Liver (tissue), 9 donors: Measurements from ENCODE around the gene RPE65. TPM values are rescaled to one million over a fixed set of nuclear protein-coding genes. Genes with fewer than 3 reads are reported as not detected.

Experiments
- DNase-seq: peaks from one replicate; pipeline ENCODE4 v3.0.0-alpha.2; 2017; ENCODE audit warnings: low spot score
- H3K27ac ChIP-seq, 2 donors: one replicate each; pipeline ENCODE4 v1.7.0; 2013; ENCODE audit warnings: inconsistent platforms in 2 of 2, low read length in 2 of 2, control low read depth in 1 of 2, low read depth in 1 of 2, mild to moderate bottlenecking in 1 of 2
- H3K27me3 ChIP-seq, 4 donors: one replicate each; pipeline versions ENCODE4 v1.6.1 to v1.7.0; 2013; ENCODE audit warnings: low read length in 3 of 4, inconsistent platforms in 1 of 4, mild to moderate bottlenecking in 1 of 4, moderate library complexity in 1 of 4; ENCODE audit not compliant: control insufficient read depth in 4 of 4, insufficient read depth in 4 of 4
- H3K36me3 ChIP-seq, 4 donors: one replicate each; pipeline versions ENCODE4 v1.6.1 to v1.7.0; 2013; ENCODE audit warnings: low read length in 3 of 4, mild to moderate bottlenecking in 3 of 4, low read depth in 1 of 4, moderate library complexity in 1 of 4; ENCODE audit not compliant: control insufficient read depth in 4 of 4, insufficient read depth in 3 of 4
- H3K4me1 ChIP-seq, 4 donors: one replicate each; pipeline versions ENCODE4 v1.6.1 to v1.7.0; 2013; ENCODE audit warnings: low read length in 3 of 4, mild to moderate bottlenecking in 3 of 4, moderate library complexity in 1 of 4; ENCODE audit not compliant: control insufficient read depth in 4 of 4, insufficient read depth in 4 of 4
- H3K4me3 ChIP-seq, 3 donors: one replicate each; pipeline versions ENCODE4 v1.6.1 to v1.7.0; 2013; ENCODE audit warnings: low read length in 3 of 3, control low read depth in 1 of 3, low read depth in 1 of 3, mild to moderate bottlenecking in 1 of 3
- H3K9ac ChIP-seq, 2 donors: one replicate each; pipeline ENCODE4 v1.7.0; 2013; ENCODE audit warnings: low read length in 2 of 2, mild to moderate bottlenecking in 2 of 2, moderate library complexity in 2 of 2, control low read depth in 1 of 2, low read depth in 1 of 2
- H3K9me3 ChIP-seq, 4 donors: one replicate each; pipeline versions ENCODE4 v1.6.1 to v1.7.0; 2013; ENCODE audit warnings: low read length in 3 of 4; ENCODE audit not compliant: control insufficient read depth in 4 of 4
- EGR1 ChIP-seq, 2 donors: IDR thresholded peaks; 2 replicates each; pipeline ENCODE4 v1.6.1; 2016 to 2018; ENCODE audit warnings: antibody characterized with exemption in 2 of 2, low read depth in 2 of 2
- FOXA1 ChIP-seq: IDR thresholded peaks from 2 replicates; pipeline ENCODE4 v1.6.1; 2016; ENCODE audit warnings: antibody characterized with exemption
- FOXA2 ChIP-seq: IDR thresholded peaks from 2 replicates; pipeline ENCODE4 v1.6.1; 2016; ENCODE audit warnings: antibody characterized with exemption
- GABPA ChIP-seq, 2 donors: IDR thresholded peaks in 1 of 2; conservative IDR thresholded peaks in 1 of 2; 2 replicates each; pipeline ENCODE4 v1.6.1; 2016; ENCODE audit warnings: antibody characterized with exemption in 2 of 2, mild to moderate bottlenecking in 1 of 2, moderate library complexity in 1 of 2
- HNF4A ChIP-seq, 2 donors: conservative IDR thresholded peaks; 2 replicates each; pipeline ENCODE4 v1.6.1; 2016; ENCODE audit warnings: antibody characterized with exemption in 2 of 2, mild to moderate bottlenecking in 2 of 2
- HNF4G ChIP-seq: IDR thresholded peaks from 2 replicates; pipeline ENCODE4 v1.6.1; 2016; ENCODE audit warnings: antibody characterized with exemption
- JUND ChIP-seq, 2 donors: IDR thresholded peaks; 2 replicates each; pipeline ENCODE4 v1.6.1; 2016; ENCODE audit warnings: antibody characterized with exemption in 2 of 2
- NR2F2 ChIP-seq: IDR thresholded peaks from 2 replicates; pipeline ENCODE4 v1.6.1; 2016; ENCODE audit warnings: antibody characterized with exemption
- RAD21 ChIP-seq, 2 donors: IDR thresholded peaks; 2 replicates each; pipeline ENCODE4 v1.6.1; 2016; ENCODE audit warnings: antibody characterized with exemption in 2 of 2, mild to moderate bottlenecking in 2 of 2
- SP1 ChIP-seq: IDR thresholded peaks from 2 replicates; pipeline ENCODE4 v1.6.1; 2018; ENCODE audit warnings: antibody characterized with exemption, mild to moderate bottlenecking
- TAF1 ChIP-seq: conservative IDR thresholded peaks from 2 replicates; pipeline ENCODE4 v1.6.1; 2016; ENCODE audit warnings: antibody characterized with exemption, mild to moderate bottlenecking
- YY1 ChIP-seq: IDR thresholded peaks from 2 replicates; pipeline ENCODE4 v1.6.1; 2016; ENCODE audit warnings: antibody characterized with exemption, mild to moderate bottlenecking
- WGBS: extraction: QIAGEN DNeasy Blood & Tissue Kit; methylation state at CpG from one replicate; pipeline ENCODE4 v1.1.7; 2013; 5-methylcytosine and 5-hydroxymethylcytosine counted together
- polyA plus RNA-seq, 2 donors: library from polyadenylated mRNA; stranded (reverse) in 1 of 2; unstranded in 1 of 2; fragments of 200-250 nt in 1 of 2; fragments of >200 nt in 1 of 2; fragmentation: Nextera tagmentation in 1 of 2; extraction: Ambion mirVana in 1 of 2; gene quantifications; one replicate each; pipeline versions ENCODE4 v1.2.1 to v1.2.3, GENCODE V29; 2013 to 2015
- total RNA-seq, 2 donors: library from RNA; depleted of rRNA; stranded (reverse); fragments of >200 nt; gene quantifications; one replicate each; pipeline ENCODE4 v1.2.3, GENCODE V29; 2014
- TF ChIP-seq, protein P1 (sequence below): IDR thresholded peaks from 2 replicates; pipeline ENCODE4 v1.6.1; 2016; ENCODE audit warnings: antibody characterized with exemption
- TF ChIP-seq, protein P2 (sequence below): fragments of 150-350 bp; IDR thresholded peaks from 2 replicates; pipeline ENCODE4 v1.5.1; 2017; ENCODE audit warnings: improper control_type of control experiment, low read depth, low read length; ENCODE audit not compliant: missing input control
- TF ChIP-seq, protein P3 (sequence below): IDR thresholded peaks from 2 replicates; pipeline ENCODE4 v1.6.1; 2016; ENCODE audit warnings: antibody characterized with exemption
- TF ChIP-seq, protein P4 (sequence below): IDR thresholded peaks from 2 replicates; pipeline ENCODE4 v1.6.1; 2016; ENCODE audit warnings: antibody characterized with exemption
- donor health status: healthy.
- donor health status: healthy.
- donor health status: healthy.
- donor health status: healthy.
- donor health status: healthy.

Gene RPE65
- total and polyA plus RNA-seq, 4 donors = not detected

DNA sequence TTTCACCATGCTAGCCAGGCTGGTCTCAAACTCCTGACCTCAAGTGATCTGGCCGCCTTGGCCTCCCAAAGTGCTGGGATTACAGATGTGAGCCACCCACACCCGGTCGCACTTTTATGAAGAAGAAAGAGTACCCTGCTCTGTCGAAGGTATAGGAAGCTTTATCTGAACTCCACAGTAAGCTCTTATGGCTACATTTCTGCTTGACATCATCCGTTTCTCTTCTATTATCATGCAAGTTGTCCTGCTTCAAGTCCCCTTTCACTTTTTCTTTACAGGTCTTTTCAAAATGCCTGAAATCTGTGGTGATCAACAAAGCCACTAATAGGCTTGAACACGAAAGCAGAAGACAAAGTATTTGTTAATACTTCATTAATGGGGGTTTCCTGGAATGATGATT lies 4.0 kb downstream of the RPE65 start:
- no peak overlapping the region for H3K27ac ChIP-seq
- no peak overlapping the region for H3K9ac ChIP-seq
- no peaks in the 10 kb centered on the region for H3K4me1 ChIP-seq
- no peaks in the 10 kb centered on the region for H3K36me3 ChIP-seq
- H3K4me3 ChIP-seq = no peak overlapping the region
- TF ChIP-seq JUND (IDR thresholded peaks at IDR 0.05) = no peak
- TF ChIP-seq, protein P1, sequence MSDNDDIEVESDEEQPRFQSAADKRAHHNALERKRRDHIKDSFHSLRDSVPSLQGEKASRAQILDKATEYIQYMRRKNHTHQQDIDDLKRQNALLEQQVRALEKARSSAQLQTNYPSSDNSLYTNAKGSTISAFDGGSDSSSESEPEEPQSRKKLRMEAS = no peak
- TF ChIP-seq FOXA2 = no peak
- WGBS = 86% methylated on average over 6 of the region's 6 CpGs
- H3K27me3 ChIP-seq = peaks cover 0 to 3% (median under 1%) of the 10 kb centered on the region in 4 donors
- H3K9me3 ChIP-seq = no peaks in the 10 kb centered on the region
- no peak for DNase-seq

DNA sequence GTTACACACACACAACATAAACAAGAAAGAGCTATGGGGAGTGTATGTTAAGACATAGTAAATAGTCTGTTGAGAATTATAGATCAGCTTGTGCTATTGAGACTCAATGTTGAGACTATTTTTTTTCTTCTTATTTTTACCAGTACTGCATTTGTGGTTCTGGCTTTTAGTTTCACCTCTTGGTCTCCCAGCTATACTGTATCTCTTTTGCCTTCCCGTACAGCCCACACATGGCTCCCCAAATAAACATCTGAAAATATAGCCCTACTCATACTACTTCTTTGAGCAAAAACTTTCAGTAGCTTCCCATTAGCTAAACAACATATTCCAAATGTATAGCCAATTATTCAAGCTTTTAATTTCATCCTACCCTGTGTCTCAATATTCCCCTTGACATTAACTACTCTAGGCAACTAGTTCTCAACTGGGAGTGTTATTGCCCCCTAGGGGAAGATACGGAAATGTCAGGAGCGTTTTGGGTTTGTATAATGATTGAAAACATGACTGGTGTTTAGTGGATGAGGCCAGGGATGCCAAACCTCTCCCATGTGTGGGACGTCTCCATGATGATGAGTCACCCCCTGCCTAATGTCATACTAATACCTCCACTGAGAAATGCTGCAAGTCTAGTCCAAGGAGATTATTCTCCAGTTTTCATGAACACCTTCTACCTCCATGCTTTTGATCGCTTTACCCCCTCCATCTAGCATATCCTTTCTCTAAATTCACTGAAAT lies 6.8 kb downstream of the RPE65 start:
- H3K27ac ChIP-seq = no peak overlapping the region
- H3K9ac ChIP-seq = no peak overlapping the region
- no peaks in the 10 kb centered on the region for H3K9me3 ChIP-seq
- TF ChIP-seq NR2F2 = no peak
- TF ChIP-seq, protein P2, sequence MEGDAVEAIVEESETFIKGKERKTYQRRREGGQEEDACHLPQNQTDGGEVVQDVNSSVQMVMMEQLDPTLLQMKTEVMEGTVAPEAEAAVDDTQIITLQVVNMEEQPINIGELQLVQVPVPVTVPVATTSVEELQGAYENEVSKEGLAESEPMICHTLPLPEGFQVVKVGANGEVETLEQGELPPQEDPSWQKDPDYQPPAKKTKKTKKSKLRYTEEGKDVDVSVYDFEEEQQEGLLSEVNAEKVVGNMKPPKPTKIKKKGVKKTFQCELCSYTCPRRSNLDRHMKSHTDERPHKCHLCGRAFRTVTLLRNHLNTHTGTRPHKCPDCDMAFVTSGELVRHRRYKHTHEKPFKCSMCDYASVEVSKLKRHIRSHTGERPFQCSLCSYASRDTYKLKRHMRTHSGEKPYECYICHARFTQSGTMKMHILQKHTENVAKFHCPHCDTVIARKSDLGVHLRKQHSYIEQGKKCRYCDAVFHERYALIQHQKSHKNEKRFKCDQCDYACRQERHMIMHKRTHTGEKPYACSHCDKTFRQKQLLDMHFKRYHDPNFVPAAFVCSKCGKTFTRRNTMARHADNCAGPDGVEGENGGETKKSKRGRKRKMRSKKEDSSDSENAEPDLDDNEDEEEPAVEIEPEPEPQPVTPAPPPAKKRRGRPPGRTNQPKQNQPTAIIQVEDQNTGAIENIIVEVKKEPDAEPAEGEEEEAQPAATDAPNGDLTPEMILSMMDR = peak; percentile 53
- TF ChIP-seq RAD21 (IDR thresholded peaks at IDR 0.05) = peak; percentile 73 to 76
- no peaks in the 10 kb centered on the region for H3K36me3 ChIP-seq
- 38% methylated on average over 5 of the region's 5 CpGs for WGBS
- DNase-seq = no peak
- H3K27me3 ChIP-seq = peaks cover 0 to 3% (median 0%) of the 10 kb centered on the region in 4 donors
- H3K4me1 ChIP-seq = no peaks in the 10 kb centered on the region
- no peak overlapping the region for H3K4me3 ChIP-seq

DNA sequence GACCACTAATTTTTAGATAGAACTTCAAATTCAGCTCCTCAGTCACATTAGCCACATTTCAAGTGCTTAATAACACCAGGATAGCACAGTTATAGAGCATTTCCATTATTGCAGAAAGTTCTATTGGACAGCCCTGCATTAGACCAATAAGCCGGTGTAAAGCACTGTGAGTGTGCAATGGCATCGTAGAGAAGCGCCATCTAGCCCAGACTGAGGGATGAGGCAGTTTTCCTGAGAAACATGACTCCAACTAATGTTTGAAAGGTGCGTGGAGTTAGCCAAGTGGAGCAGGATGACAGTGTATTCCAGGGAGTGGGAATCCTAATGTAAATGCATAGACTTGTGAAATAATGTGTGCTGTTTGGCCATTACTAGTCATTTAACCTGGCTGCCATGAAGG lies 7.7 kb downstream of the RPE65 start:
- Histone ChIP-seq H3K9me3 (no peaks in the 10 kb centered on the region), H3K36me3 (no peaks in the 10 kb centered on the region), H3K9ac (no peak overlapping the region), H3K4me3 (no peak overlapping the region), H3K4me1 (no peaks in the 10 kb centered on the region), H3K27me3 (peaks cover 0 to 3% (median 0%) of the 10 kb centered on the region in 4 donors), H3K27ac (no peak overlapping the region)
- DNase-seq = no peak
- WGBS = 72% methylated on average over 4 of the region's 4 CpGs
- TF ChIP-seq SP1 (no peak), JUND (IDR thresholded peaks at IDR 0.05) (no peak), HNF4A (conservative IDR thresholded peaks at IDR 0.05) (no peak), TAF1 (no peak), EGR1 (IDR thresholded peaks at IDR 0.05; ENCODE audit: low read depth in 2 of 2) (no peak), NR2F2 (no peak), YY1 (no peak), FOXA1 (no peak), GABPA (IDR thresholded peaks at IDR 0.05 in 1 of 2, conservative IDR thresholded peaks at IDR 0.05 in 1 of 2) (no peak), HNF4G (no peak), FOXA2 (no peak)
- TF ChIP-seq, protein P3, sequence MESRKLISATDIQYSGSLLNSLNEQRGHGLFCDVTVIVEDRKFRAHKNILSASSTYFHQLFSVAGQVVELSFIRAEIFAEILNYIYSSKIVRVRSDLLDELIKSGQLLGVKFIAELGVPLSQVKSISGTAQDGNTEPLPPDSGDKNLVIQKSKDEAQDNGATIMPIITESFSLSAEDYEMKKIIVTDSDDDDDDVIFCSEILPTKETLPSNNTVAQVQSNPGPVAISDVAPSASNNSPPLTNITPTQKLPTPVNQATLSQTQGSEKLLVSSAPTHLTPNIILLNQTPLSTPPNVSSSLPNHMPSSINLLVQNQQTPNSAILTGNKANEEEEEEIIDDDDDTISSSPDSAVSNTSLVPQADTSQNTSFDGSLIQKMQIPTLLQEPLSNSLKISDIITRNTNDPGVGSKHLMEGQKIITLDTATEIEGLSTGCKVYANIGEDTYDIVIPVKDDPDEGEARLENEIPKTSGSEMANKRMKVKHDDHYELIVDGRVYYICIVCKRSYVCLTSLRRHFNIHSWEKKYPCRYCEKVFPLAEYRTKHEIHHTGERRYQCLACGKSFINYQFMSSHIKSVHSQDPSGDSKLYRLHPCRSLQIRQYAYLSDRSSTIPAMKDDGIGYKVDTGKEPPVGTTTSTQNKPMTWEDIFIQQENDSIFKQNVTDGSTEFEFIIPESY = no peak
- TF ChIP-seq, protein P2 = no peak
- TF ChIP-seq, protein P4, sequence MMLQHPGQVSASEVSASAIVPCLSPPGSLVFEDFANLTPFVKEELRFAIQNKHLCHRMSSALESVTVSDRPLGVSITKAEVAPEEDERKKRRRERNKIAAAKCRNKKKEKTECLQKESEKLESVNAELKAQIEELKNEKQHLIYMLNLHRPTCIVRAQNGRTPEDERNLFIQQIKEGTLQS = no peak
